Measurements from ENCODE around the gene OR5H1.

DNA sequence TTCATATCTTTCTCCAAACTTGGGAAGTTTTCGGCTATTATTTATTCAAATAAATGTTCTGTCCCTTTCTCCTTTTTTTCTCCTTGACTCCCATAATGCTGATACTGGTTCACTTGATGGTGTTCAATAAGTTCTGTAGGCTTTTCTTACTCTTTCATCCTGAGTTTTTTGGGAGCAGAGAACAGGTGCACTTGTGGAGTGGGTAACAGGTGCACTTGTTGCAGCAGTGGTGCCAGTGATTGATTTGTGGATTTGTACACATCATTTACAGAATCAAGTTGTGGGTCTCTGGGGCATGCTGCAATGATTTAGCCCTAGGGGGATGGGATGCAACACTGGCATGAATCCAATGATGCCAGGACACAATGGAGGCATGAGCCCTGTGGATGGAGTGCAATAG is 14.8 kb upstream of the OR5H1 start:
- TF ChIP-seq CTCF (IDR thresholded peaks at IDR 0.05 in 4 of 5, conservative IDR thresholded peaks at IDR 0.05 in 1 of 5) (no peak), POLR2A (IDR thresholded peaks at IDR 0.05) (no peak)

Data from gastrocnemius medialis (tissue), 4 donors.